Muscle of leg (tissue), 16 donors: ENCODE data around the gene GCHFR. TPM values are rescaled to one million over a fixed set of nuclear protein-coding genes. Genes with fewer than 3 reads are reported as not detected.

Source experiments
- DNase-seq: peaks from one replicate; pipeline ENCODE4 v3.0.0; 2013
- H3K27ac ChIP-seq: one replicate; pipeline ENCODE4 v1.5.1; 2013; ENCODE audit warnings: mild to moderate bottlenecking, low read length, control low read depth
- H3K27me3 ChIP-seq: one replicate; pipeline ENCODE4 v1.6.1; 2013; ENCODE audit warnings: low read length; ENCODE audit not compliant: control insufficient read depth, insufficient read depth
- H3K36me3 ChIP-seq: one replicate; pipeline ENCODE4 v1.6.1; 2013; ENCODE audit warnings: low read length; ENCODE audit not compliant: control insufficient read depth, insufficient read depth
- H3K4me1 ChIP-seq: one replicate; pipeline ENCODE4 v1.6.1; 2013; ENCODE audit warnings: low read length; ENCODE audit not compliant: control insufficient read depth, insufficient read depth
- H3K4me3 ChIP-seq: one replicate; pipeline ENCODE4 v1.5.1; 2013; ENCODE audit warnings: low read length, control low read depth
- H3K9me3 ChIP-seq: replicated peaks from 2 replicates; pipeline ENCODE4 v1.6.1; 2013; ENCODE audit warnings: low read depth, low read length; ENCODE audit not compliant: control insufficient read depth
- WGBS: methylation state at CpG from one replicate; pipeline ENCODE4 v1.1.5; 2013; ENCODE audit warnings: missing lambda C conversion rate; ENCODE audit not compliant: insufficient coverage; 5-methylcytosine and 5-hydroxymethylcytosine counted together
- long read RNA-seq, 11 donors: transcript quantifications; one replicate each; lab custom pipeline, GENCODE V29; 2026
- polyA plus RNA-seq, 8 donors: library from polyadenylated mRNA; unstranded; fragments of 120-200 nt; gene quantifications; one replicate each; pipeline versions ENCODE4 v1.2.1 to v1.2.3, GENCODE V29; 2013; ENCODE audit warnings: inconsistent platforms in 1 of 8, low replicate concordance in 1 of 8; ENCODE audit not compliant: insufficient read length in 8 of 8, insufficient read depth in 1 of 8
- total RNA-seq: library from RNA; stranded (reverse); fragments of 120-200 nt; gene quantifications from one replicate; pipeline ENCODE4 v1.2.4, GENCODE V29; 2013

Gene GCHFR
- total RNA-seq (6.1 TPM), polyA plus RNA-seq (10 to 100 TPM in 1 of 8 donors, 1 to 10 TPM in 7; 3.8 to 14.1 (median 5.6) TPM)
- long read RNA-seq, donor 1, partial matches to known transcripts, result 0 of 2 reads
- long read RNA-seq, donor 1, other reads (novel, unspliced or antisense), result 0 of 2 reads
- long read RNA-seq, donor 2, partial matches to known transcripts, result 0 of 2 reads
- long read RNA-seq, donor 2, other reads (novel, unspliced or antisense), result 0 of 2 reads
- long read RNA-seq, donor 3, partial matches to known transcripts, result 0 of 3 reads
- long read RNA-seq, donor 3, other reads (novel, unspliced or antisense), result 0 of 3 reads
- long read RNA-seq, donor 4, result 0 reads
- long read RNA-seq, donor 5, transcript GCHFR-201 (3 exons, 777 nt), result major isoform, 11 of 12 reads
- long read RNA-seq, donor 5, partial matches to known transcripts, result 0 of 12 reads
- long read RNA-seq, donor 5, other reads (novel, unspliced or antisense), result 0 of 12 reads
- long read RNA-seq, donor 6, partial matches to known transcripts, result 0 of 5 reads
- long read RNA-seq, donor 6, other reads (novel, unspliced or antisense), result 0 of 5 reads
- long read RNA-seq, donor 7, transcript GCHFR-201 (3 exons, 777 nt), result major isoform, 9 of 10 reads
- long read RNA-seq, donor 7, partial matches to known transcripts, result 0 of 10 reads
- long read RNA-seq, donor 7, other reads (novel, unspliced or antisense), result 0 of 10 reads
- long read RNA-seq, donor 8, partial matches to known transcripts, result 0 of 2 reads
- long read RNA-seq, donor 8, other reads (novel, unspliced or antisense), result 0 of 2 reads
- long read RNA-seq, donor 9, partial matches to known transcripts, result 0 of 2 reads
- long read RNA-seq, donor 9, other reads (novel, unspliced or antisense), result 0 of 2 reads
- long read RNA-seq, donor 10, partial matches to known transcripts, result 0 of 17 reads
- long read RNA-seq, donor 10, other reads (novel, unspliced or antisense), result 13 of 17 reads
- long read RNA-seq, donor 11, transcript GCHFR-201 (3 exons, 777 nt), result major isoform, 6 of 6 reads
- long read RNA-seq, donor 11, partial matches to known transcripts, result 0 of 6 reads
- long read RNA-seq, donor 11, other reads (novel, unspliced or antisense), result 0 of 6 reads

GRCh38 chr15:40763801-40764628 is at the start of gene GCHFR:
Gene GCHFR, plus strand, starts transcription at chr15:40764068. Its CDS starts 113 bp downstream, at chr15:40764181.
- H3K36me3 ChIP-seq, result peaks cover 16% of the 10 kb centered on the region
- H3K4me3 ChIP-seq, result peak within 1 kb of the TSS; percentile 62
- under 1% methylated on average over 68 of the region's 75 CpGs for WGBS
- H3K27ac ChIP-seq, result peak within 1 kb of the TSS; percentile 89
- peak; percentile 85 for DNase-seq
- peaks cover 36% of the 10 kb centered on the region for H3K4me1 ChIP-seq
- H3K27me3 ChIP-seq, result peaks cover 2% of the 10 kb centered on the region
- H3K9me3 ChIP-seq, result no peaks in the 10 kb centered on the region

DNA sequence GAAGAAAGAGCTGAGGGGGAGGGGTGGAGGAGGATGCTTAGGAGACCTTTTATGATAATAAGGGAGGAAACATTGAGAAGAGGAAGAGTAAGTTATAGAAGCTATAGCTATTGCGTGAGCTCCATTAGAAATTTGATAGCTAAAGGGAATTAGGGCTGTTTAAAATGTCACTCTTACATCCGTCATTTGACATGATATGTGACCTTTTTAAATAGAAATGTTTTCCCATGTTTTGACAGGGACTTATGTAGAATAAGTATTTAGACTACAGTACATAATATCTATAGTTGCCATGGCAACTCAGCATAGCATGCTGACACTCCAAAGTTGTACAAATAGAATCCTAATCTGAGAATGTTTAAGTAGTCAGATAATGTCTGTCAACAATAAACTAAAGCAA is 49.7 kb upstream of the GCHFR start:
- Histone ChIP-seq H3K27ac (no peak overlapping the region), H3K27me3 (no peaks in the 10 kb centered on the region)

DNA sequence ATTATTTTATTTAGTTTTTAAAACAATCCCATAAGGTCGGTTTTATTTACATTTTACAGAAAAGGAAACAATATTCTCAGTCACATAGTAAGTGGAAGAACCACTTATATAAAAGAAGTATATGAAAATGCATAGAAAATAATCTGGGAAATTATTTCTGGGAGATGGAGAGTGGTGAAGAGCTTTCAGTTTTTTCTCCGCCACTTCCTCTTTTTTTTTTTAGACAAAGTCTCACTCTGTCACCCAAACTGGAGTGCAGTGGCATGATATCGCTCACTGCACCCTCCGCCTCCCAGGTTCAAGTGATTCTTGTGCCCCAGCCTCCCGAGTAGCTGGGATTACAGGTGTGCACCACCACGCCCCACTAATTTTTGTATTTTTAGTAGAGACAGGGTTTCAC is 47.7 kb upstream of the GCHFR start:
- Histone ChIP-seq H3K9me3 (no peaks in the 10 kb centered on the region), H3K27me3 (no peaks in the 10 kb centered on the region), H3K36me3 (peaks cover 8% of the 10 kb centered on the region), H3K27ac (no peak overlapping the region), H3K4me1 (no peaks in the 10 kb centered on the region), H3K4me3 (no peak overlapping the region)
- 100% methylated on average over 3 of the region's 6 CpGs for WGBS
- no peak for DNase-seq

More for the DNA sequence above, 49.7 kb upstream of the GCHFR start:
- Histone ChIP-seq H3K9me3 (no peaks in the 10 kb centered on the region), H3K4me1 (no peaks in the 10 kb centered on the region), H3K4me3 (no peak overlapping the region), H3K36me3 (peaks cover 9% of the 10 kb centered on the region)
- DNase-seq, result no peak
- no CpG with 5 or more reads among the region's 2 CpGs for WGBS

- no peaks in the 10 kb centered on the region for H3K9me3 ChIP-seq
- no CpG with 5 or more reads among the region's 1 CpG for WGBS
- H3K36me3 ChIP-seq, result peaks cover 6% of the 10 kb centered on the region
- no peaks in the 10 kb centered on the region for H3K4me1 ChIP-seq
- no peak for DNase-seq
- no peak overlapping the region for H3K4me3 ChIP-seq
- H3K27ac ChIP-seq, result no peak overlapping the region
- no peaks in the 10 kb centered on the region for H3K27me3 ChIP-seq
Observed at GRCh38 chr15:40721701-40722100, 42.2 kb upstream of the GCHFR start.

DNA sequence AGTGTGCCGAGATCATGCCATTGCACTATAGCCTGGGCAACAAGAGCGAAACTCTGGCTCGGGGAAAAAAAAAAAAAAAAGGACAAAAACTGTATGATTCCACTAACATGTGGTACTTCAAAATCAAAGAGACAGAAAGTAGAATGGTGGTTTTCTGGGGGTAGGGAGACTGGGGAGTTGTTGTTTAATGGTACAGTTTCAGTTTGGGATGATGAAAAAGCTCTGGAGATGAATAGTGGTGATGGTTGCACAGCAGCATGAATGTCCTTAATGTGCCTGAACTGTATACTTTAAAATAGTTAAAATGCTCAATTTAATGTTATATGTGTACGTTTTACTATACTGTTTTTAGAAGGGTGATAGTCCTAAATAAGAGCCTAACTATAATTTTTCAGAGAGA is 41.5 kb upstream of the GCHFR start:
- Histone ChIP-seq H3K9me3 (no peaks in the 10 kb centered on the region), H3K36me3 (peaks cover 6% of the 10 kb centered on the region), H3K4me1 (no peaks in the 10 kb centered on the region), H3K27ac (no peak overlapping the region), H3K4me3 (no peak overlapping the region), H3K27me3 (no peaks in the 10 kb centered on the region)
- no peak for DNase-seq
- 100% methylated on average over 3 of the region's 4 CpGs for WGBS

- WGBS, result no CpG with 5 or more reads among the region's 2 CpGs
- Histone ChIP-seq H3K4me1 (no peaks in the 10 kb centered on the region), H3K36me3 (peaks cover 6% of the 10 kb centered on the region), H3K27me3 (no peaks in the 10 kb centered on the region), H3K9me3 (no peaks in the 10 kb centered on the region), H3K27ac (no peak overlapping the region), H3K4me3 (no peak overlapping the region)
- DNase-seq, result no peak
Observed at GRCh38 chr15:40722934-40723333, 40.9 kb upstream of the GCHFR start.

DNA sequence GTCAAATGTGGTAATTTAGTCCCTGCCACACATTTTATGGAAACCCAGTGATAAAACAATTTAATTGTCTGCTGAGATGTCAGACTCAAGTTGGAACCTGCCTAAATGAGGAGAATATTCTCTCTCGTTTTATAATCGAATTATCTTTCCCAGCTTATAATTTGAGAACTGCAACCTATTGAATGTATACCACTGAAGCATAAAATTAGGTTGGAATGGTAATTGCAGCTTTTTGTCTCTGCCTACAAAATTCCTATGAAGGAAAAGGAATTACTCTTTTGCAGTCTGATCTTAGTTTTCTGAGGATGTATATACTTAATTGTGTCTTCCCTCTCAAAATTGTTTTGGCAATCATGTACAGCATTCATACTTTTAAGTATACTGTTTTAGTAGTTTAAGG is 39.9 kb upstream of the GCHFR start:
- Histone ChIP-seq H3K36me3 (peaks cover 7% of the 10 kb centered on the region), H3K4me3 (no peak overlapping the region), H3K27ac (no peak overlapping the region), H3K27me3 (no peaks in the 10 kb centered on the region), H3K9me3 (no peaks in the 10 kb centered on the region), H3K4me1 (no peaks in the 10 kb centered on the region)
- no peak for DNase-seq
- WGBS, result no CpG with 5 or more reads among the region's 2 CpGs

DNA sequence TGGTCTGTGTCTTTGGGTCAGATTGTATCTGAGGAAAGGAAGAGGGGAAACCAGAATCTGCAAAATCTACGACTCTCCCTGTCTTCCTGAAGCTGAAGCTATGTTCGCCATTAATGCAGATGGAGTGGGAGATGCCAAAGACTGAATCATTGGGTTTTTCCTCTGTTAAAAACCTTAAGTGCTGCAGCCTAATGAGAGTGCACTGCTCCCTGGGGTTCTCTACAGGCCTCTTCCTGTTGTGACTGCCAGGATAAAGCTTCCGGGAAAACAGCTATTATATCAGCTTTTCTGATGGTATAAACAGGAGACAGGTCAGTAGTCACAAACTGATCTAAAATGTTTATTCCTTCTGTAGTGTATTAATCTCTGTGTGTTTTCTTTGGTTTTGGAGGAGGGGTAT is 32.8 kb upstream of the GCHFR start:
- no CpG with 5 or more reads among the region's 3 CpGs for WGBS
- peak; percentile 80 for DNase-seq
- no peaks in the 10 kb centered on the region for H3K27me3 ChIP-seq
- peaks cover 44% of the 10 kb centered on the region for H3K36me3 ChIP-seq
- peak overlapping the region; percentile 42 for H3K27ac ChIP-seq
- no peaks in the 10 kb centered on the region for H3K9me3 ChIP-seq
- H3K4me1 ChIP-seq, result no peaks in the 10 kb centered on the region
- no peak overlapping the region for H3K4me3 ChIP-seq

- no peak for DNase-seq
- Histone ChIP-seq H3K27ac (no peak overlapping the region), H3K27me3 (no peaks in the 10 kb centered on the region), H3K9me3 (no peaks in the 10 kb centered on the region), H3K4me1 (no peaks in the 10 kb centered on the region), H3K36me3 (peaks cover 69% of the 10 kb centered on the region), H3K4me3 (no peak overlapping the region)
- 100% methylated on average over 1 of the region's 4 CpGs for WGBS
Observed at GRCh38 chr15:40736575-40736974, 27.3 kb upstream of the GCHFR start.
